Liver (tissue), 3 donors: ENCODE data around the gene CEACAM1.

Experiments used
- EGR1 ChIP-seq, 2 donors: IDR thresholded peaks; 2 replicates each; pipeline ENCODE4 v1.6.1; 2016 to 2018; ENCODE audit warnings: antibody characterized with exemption in 2 of 2, low read depth in 2 of 2
- FOXA1 ChIP-seq: IDR thresholded peaks from 2 replicates; pipeline ENCODE4 v1.6.1; 2016; ENCODE audit warnings: antibody characterized with exemption
- FOXA2 ChIP-seq: IDR thresholded peaks from 2 replicates; pipeline ENCODE4 v1.6.1; 2016; ENCODE audit warnings: antibody characterized with exemption
- GABPA ChIP-seq, 2 donors: IDR thresholded peaks in 1 of 2; conservative IDR thresholded peaks in 1 of 2; 2 replicates each; pipeline ENCODE4 v1.6.1; 2016; ENCODE audit warnings: antibody characterized with exemption in 2 of 2, mild to moderate bottlenecking in 1 of 2, moderate library complexity in 1 of 2
- HNF4G ChIP-seq: IDR thresholded peaks from 2 replicates; pipeline ENCODE4 v1.6.1; 2016; ENCODE audit warnings: antibody characterized with exemption
- SP1 ChIP-seq: IDR thresholded peaks from 2 replicates; pipeline ENCODE4 v1.6.1; 2018; ENCODE audit warnings: antibody characterized with exemption, mild to moderate bottlenecking
- TAF1 ChIP-seq: conservative IDR thresholded peaks from 2 replicates; pipeline ENCODE4 v1.6.1; 2016; ENCODE audit warnings: antibody characterized with exemption, mild to moderate bottlenecking
- YY1 ChIP-seq: IDR thresholded peaks from 2 replicates; pipeline ENCODE4 v1.6.1; 2016; ENCODE audit warnings: antibody characterized with exemption, mild to moderate bottlenecking
- TF ChIP-seq, protein P1 (sequence below): fragments of 150-350 bp; IDR thresholded peaks from 2 replicates; pipeline ENCODE4 v1.5.1; 2017; ENCODE audit warnings: improper control_type of control experiment, low read depth, low read length; ENCODE audit not compliant: missing input control
- TF ChIP-seq, protein P2 (sequence below): IDR thresholded peaks from 2 replicates; pipeline ENCODE4 v1.6.1; 2016; ENCODE audit warnings: antibody characterized with exemption
- TF ChIP-seq, protein P3 (sequence below): IDR thresholded peaks from 2 replicates; pipeline ENCODE4 v1.6.1; 2016; ENCODE audit warnings: antibody characterized with exemption, mild to moderate bottlenecking
- donor health status: healthy.
- donor health status: healthy.

DNA sequence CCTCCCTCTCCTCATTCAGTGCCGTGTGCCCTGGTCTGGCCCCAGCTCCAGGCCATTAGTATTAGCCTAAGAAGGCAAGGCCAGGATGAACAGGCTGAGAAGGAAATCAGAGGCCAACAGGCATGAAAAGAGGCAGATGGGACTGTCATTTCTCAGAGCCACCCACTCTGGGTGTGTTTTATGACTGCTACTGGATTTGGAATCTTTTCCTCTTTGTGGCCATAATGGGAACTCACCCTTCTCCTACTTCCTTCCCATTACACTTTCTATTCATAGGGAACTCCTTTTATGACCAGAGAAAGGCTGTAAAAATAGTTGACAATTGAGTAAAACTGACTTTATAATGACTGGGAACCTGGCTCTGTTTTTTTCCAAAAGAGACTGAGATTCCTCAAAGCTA is 48.7 kb upstream of the CEACAM1 start:
- TF ChIP-seq, protein P1, sequence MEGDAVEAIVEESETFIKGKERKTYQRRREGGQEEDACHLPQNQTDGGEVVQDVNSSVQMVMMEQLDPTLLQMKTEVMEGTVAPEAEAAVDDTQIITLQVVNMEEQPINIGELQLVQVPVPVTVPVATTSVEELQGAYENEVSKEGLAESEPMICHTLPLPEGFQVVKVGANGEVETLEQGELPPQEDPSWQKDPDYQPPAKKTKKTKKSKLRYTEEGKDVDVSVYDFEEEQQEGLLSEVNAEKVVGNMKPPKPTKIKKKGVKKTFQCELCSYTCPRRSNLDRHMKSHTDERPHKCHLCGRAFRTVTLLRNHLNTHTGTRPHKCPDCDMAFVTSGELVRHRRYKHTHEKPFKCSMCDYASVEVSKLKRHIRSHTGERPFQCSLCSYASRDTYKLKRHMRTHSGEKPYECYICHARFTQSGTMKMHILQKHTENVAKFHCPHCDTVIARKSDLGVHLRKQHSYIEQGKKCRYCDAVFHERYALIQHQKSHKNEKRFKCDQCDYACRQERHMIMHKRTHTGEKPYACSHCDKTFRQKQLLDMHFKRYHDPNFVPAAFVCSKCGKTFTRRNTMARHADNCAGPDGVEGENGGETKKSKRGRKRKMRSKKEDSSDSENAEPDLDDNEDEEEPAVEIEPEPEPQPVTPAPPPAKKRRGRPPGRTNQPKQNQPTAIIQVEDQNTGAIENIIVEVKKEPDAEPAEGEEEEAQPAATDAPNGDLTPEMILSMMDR = no peak
- no peak for TF ChIP-seq TAF1
- TF ChIP-seq, protein P2, sequence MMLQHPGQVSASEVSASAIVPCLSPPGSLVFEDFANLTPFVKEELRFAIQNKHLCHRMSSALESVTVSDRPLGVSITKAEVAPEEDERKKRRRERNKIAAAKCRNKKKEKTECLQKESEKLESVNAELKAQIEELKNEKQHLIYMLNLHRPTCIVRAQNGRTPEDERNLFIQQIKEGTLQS = no peak
- TF ChIP-seq FOXA2 = no peak
- TF ChIP-seq HNF4G = no peak
- no peak for TF ChIP-seq EGR1 (IDR thresholded peaks at IDR 0.05; ENCODE audit: low read depth in 2 of 2)
- no peak for TF ChIP-seq YY1
- no peak for TF ChIP-seq FOXA1
- no peak for TF ChIP-seq GABPA (IDR thresholded peaks at IDR 0.05 in 1 of 2, conservative IDR thresholded peaks at IDR 0.05 in 1 of 2)
- TF ChIP-seq, protein P3, sequence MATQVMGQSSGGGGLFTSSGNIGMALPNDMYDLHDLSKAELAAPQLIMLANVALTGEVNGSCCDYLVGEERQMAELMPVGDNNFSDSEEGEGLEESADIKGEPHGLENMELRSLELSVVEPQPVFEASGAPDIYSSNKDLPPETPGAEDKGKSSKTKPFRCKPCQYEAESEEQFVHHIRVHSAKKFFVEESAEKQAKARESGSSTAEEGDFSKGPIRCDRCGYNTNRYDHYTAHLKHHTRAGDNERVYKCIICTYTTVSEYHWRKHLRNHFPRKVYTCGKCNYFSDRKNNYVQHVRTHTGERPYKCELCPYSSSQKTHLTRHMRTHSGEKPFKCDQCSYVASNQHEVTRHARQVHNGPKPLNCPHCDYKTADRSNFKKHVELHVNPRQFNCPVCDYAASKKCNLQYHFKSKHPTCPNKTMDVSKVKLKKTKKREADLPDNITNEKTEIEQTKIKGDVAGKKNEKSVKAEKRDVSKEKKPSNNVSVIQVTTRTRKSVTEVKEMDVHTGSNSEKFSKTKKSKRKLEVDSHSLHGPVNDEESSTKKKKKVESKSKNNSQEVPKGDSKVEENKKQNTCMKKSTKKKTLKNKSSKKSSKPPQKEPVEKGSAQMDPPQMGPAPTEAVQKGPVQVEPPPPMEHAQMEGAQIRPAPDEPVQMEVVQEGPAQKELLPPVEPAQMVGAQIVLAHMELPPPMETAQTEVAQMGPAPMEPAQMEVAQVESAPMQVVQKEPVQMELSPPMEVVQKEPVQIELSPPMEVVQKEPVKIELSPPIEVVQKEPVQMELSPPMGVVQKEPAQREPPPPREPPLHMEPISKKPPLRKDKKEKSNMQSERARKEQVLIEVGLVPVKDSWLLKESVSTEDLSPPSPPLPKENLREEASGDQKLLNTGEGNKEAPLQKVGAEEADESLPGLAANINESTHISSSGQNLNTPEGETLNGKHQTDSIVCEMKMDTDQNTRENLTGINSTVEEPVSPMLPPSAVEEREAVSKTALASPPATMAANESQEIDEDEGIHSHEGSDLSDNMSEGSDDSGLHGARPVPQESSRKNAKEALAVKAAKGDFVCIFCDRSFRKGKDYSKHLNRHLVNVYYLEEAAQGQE = no peak
- no peak for TF ChIP-seq SP1
